ENCODE data around the gene GIPR.

- no peak for TF ChIP-seq CTCF (IDR thresholded peaks at IDR 0.05)
- no peak for TF ChIP-seq EZH2 (IDR thresholded peaks at IDR 0.05)
These were observed 37.6 kb upstream of the GIPR start for GRCh38 chr19:45630463-45630862.
